Measurements from ENCODE around the gene SEC14L3.

SEC14L3 gene

DNA sequence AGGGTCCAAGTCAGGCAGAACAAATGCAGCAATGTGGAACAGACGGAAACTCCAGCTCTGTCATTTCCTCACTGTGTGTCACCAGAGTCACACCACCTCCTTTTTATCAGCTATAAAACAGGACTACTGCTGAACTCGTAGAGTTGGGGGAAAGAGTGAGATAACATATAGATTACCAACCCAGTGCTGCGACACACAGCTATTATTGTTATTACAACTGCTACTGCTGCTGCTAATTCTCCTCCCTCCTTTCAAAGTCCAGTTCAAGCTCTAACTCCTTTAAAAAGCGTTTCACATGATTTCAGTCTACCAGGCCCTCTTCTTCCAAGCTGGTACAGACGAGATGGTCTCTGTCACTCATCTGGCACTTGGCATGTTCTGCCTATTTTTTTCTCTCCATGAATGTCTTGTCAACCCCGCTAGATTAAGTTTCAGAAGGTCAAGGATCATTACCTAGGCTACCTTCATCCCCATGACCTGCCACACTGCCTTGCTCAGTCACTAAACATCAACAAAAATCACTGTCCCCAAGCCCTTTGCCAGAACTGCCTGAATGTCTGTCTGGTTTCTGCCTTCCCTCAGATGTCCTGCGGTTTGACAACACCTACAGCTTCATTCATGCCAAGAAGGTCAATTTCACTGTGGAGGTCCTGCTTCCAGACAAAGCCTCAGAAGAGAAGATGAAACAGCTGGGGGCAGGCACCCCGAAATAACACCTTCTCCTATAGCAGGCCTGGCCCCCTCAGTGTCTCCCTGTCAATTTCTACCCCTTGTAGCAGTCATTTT, 49.9 kb downstream of the SEC14L3 start:
- DNase-seq: no peak

- peak; percentile 68 for DNase-seq
Observed at GRCh38 chr22:30420347-30421125, 51.3 kb downstream of the SEC14L3 start.

DNA sequence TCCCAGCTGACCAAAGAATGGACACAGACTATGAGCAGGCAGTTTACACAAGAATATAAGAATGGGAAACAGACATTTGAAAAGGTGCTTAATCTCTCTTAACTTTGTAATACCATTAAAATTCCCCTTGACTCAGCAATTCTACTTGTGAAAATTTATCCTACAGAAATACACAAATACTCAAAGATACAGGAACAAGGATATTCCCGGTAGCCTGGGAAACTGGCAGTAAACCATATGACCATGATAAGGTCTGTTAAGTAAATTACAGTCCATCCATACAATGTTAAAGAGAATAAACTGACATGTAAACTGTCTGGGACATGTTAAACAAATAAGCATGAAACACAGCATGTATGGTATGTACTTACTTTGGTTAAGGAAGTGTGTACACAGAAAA, 55.0 kb downstream of the SEC14L3 start:
- DNase-seq: no peak

- no peak for DNase-seq
Observed at GRCh38 chr22:30416403-30416802, 55.4 kb downstream of the SEC14L3 start.

DNA sequence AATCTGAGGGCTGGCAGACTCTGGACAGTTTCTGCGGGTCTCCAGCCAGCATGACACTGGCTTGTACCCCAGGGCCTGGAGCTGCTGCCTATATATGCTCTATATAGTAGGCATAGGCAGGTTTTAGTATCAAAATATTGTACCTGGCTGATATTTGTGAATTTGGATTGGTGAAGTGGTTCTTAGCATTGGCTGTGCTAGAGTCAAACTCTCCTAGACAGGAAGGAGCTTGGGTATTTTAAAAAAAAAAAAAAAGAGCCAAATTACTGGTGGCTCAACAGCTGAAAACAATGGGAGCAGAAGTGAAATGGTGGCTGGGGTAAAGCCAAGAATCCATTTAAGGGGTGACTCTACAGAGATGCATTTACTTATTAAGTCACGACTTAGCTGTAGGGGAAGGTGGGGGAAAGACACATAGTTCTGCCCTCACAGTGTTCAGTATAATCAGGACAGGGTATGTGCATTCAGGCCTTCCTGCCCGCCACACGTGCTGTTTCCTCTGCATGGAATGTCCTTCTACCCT, 57.2 kb downstream of the SEC14L3 start:
- no peak for DNase-seq

GRCh38 chr22:30413745-30414524, 57.9 kb downstream of the SEC14L3 start:
- DNase-seq: no peak

- no peak for DNase-seq
Observed at GRCh38 chr22:30413001-30413400, 58.8 kb downstream of the SEC14L3 start.

- DNase-seq: no peak
Observed at GRCh38 chr22:30411780-30412179, 60.0 kb downstream of the SEC14L3 start.
